ENCODE measurements around the gene DGAT2L6. TPM values are rescaled to one million over a fixed set of nuclear protein-coding genes. Genes with fewer than 3 reads are reported as not detected.

Gene DGAT2L6
- total RNA-seq, 1 experiment from 2014 or later = not detected

DNA sequence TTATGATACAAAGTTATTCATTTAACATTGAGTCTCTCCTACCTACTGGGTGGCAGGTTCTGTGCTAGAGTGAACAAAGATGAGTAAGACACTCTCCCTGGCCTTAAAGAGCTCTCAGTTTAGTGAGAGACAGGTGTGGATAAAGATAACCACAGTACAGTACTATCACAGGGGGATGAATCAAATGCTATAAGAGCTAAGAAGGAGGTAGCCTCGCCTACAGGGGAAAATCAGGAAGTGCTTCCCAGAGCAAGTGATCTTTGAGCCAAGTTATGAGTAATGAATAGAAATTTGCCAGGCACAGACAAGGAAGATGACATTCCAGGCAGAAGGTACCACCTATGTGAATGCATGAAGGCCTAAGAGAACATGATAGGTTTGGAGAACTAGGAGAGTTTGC, 47.5 kb upstream of the DGAT2L6 start (continued):
- TF ChIP-seq ATF1 (CRISPR knock-in tag; IDR thresholded peaks at IDR 0.05) (no peak), IRF2 (CRISPR knock-in tag; IDR thresholded peaks at IDR 0.05; ENCODE audit: borderline replicate concordance, low read depth) (no peak), ZBTB21 (CRISPR knock-in tag; IDR thresholded peaks at IDR 0.05; ENCODE audit: borderline replicate concordance) (no peak), ZNF219 (CRISPR knock-in tag; IDR thresholded peaks at IDR 0.05; ENCODE audit: borderline replicate concordance) (no peak)
- TF ChIP-seq, protein P1, sequence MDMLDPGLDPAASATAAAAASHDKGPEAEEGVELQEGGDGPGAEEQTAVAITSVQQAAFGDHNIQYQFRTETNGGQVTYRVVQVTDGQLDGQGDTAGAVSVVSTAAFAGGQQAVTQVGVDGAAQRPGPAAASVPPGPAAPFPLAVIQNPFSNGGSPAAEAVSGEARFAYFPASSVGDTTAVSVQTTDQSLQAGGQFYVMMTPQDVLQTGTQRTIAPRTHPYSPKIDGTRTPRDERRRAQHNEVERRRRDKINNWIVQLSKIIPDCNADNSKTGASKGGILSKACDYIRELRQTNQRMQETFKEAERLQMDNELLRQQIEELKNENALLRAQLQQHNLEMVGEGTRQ (CRISPR knock-in tag; IDR thresholded peaks at IDR 0.05) = no peak
- TF ChIP-seq, protein P2, sequence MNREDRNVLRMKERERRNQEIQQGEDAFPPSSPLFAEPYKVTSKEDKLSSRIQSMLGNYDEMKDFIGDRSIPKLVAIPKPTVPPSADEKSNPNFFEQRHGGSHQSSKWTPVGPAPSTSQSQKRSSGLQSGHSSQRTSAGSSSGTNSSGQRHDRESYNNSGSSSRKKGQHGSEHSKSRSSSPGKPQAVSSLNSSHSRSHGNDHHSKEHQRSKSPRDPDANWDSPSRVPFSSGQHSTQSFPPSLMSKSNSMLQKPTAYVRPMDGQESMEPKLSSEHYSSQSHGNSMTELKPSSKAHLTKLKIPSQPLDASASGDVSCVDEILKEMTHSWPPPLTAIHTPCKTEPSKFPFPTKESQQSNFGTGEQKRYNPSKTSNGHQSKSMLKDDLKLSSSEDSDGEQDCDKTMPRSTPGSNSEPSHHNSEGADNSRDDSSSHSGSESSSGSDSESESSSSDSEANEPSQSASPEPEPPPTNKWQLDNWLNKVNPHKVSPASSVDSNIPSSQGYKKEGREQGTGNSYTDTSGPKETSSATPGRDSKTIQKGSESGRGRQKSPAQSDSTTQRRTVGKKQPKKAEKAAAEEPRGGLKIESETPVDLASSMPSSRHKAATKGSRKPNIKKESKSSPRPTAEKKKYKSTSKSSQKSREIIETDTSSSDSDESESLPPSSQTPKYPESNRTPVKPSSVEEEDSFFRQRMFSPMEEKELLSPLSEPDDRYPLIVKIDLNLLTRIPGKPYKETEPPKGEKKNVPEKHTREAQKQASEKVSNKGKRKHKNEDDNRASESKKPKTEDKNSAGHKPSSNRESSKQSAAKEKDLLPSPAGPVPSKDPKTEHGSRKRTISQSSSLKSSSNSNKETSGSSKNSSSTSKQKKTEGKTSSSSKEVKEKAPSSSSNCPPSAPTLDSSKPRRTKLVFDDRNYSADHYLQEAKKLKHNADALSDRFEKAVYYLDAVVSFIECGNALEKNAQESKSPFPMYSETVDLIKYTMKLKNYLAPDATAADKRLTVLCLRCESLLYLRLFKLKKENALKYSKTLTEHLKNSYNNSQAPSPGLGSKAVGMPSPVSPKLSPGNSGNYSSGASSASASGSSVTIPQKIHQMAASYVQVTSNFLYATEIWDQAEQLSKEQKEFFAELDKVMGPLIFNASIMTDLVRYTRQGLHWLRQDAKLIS (CRISPR knock-in tag; IDR thresholded peaks at IDR 0.05; ENCODE audit: borderline replicate concordance) = no peak
- TF ChIP-seq, protein P3, sequence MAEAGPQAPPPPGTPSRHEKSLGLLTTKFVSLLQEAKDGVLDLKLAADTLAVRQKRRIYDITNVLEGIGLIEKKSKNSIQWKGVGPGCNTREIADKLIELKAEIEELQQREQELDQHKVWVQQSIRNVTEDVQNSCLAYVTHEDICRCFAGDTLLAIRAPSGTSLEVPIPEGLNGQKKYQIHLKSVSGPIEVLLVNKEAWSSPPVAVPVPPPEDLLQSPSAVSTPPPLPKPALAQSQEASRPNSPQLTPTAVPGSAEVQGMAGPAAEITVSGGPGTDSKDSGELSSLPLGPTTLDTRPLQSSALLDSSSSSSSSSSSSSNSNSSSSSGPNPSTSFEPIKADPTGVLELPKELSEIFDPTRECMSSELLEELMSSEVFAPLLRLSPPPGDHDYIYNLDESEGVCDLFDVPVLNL (CRISPR knock-in tag; IDR thresholded peaks at IDR 0.05; ENCODE audit: borderline replicate concordance, low read depth) = no peak
- TF ChIP-seq, protein P4, sequence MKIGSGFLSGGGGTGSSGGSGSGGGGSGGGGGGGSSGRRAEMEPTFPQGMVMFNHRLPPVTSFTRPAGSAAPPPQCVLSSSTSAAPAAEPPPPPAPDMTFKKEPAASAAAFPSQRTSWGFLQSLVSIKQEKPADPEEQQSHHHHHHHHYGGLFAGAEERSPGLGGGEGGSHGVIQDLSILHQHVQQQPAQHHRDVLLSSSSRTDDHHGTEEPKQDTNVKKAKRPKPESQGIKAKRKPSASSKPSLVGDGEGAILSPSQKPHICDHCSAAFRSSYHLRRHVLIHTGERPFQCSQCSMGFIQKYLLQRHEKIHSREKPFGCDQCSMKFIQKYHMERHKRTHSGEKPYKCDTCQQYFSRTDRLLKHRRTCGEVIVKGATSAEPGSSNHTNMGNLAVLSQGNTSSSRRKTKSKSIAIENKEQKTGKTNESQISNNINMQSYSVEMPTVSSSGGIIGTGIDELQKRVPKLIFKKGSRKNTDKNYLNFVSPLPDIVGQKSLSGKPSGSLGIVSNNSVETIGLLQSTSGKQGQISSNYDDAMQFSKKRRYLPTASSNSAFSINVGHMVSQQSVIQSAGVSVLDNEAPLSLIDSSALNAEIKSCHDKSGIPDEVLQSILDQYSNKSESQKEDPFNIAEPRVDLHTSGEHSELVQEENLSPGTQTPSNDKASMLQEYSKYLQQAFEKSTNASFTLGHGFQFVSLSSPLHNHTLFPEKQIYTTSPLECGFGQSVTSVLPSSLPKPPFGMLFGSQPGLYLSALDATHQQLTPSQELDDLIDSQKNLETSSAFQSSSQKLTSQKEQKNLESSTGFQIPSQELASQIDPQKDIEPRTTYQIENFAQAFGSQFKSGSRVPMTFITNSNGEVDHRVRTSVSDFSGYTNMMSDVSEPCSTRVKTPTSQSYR (CRISPR knock-in tag; IDR thresholded peaks at IDR 0.05) = no peak

DNA sequence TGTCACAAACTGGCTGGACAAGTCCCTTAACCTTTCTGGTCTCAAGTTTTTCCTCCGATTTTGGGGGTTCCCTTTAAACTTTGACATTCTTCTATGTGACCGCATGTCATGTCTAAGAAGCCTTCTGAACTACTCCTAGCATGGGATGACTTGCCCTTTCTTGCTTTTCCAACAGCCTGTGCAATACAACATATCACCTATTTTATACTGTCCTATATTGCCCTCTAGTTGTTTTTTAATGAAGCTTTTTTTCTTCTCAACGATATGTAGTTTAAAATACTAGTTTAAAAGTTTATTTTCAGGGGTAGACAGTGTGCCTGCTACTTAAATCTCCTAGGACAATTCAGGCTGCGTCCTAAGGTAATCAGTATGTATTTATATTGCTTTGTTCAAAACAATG, 45.1 kb upstream of the DGAT2L6 start:
- no peaks in the 10 kb centered on the region for H3K9me3 Mint-ChIP-seq
- no peak for ATAC-seq
- POLR2A ChIA-PET = no interaction called here
- peaks cover 14% of the 10 kb centered on the region for H3K36me3 Mint-ChIP-seq
- H3K27me3 Mint-ChIP-seq (ENCODE audit: low read depth) = no peaks in the 10 kb centered on the region
- CTCF ChIA-PET = interaction anchor here (0.9 to 1.9 kb wide), 3 partner anchors 16 to 629 kb away, joined by 3 to 6 read pairs (median 5); partner anchors contain the start of gene NALF2
- peak overlapping the region; percentile 18; the same call in 1 of the 2 replicates for H3K4me3 Mint-ChIP-seq
- peaks cover 42% of the 10 kb centered on the region for H3K4me1 Mint-ChIP-seq
- DNase-seq (ENCODE audit: low spot score) = no peak
- no peak overlapping the region for H3K27ac Mint-ChIP-seq
- TF ChIP-seq FOXK1 (CRISPR knock-in tag; IDR thresholded peaks at IDR 0.05) (no peak), ESRRA (CRISPR knock-in tag; IDR thresholded peaks at IDR 0.05; ENCODE audit: borderline replicate concordance) (no peak), MYBL2 (CRISPR knock-in tag; IDR thresholded peaks at IDR 0.05) (no peak), NR2C2 (CRISPR knock-in tag; IDR thresholded peaks at IDR 0.05) (no peak)
- TF ChIP-seq, protein P5, sequence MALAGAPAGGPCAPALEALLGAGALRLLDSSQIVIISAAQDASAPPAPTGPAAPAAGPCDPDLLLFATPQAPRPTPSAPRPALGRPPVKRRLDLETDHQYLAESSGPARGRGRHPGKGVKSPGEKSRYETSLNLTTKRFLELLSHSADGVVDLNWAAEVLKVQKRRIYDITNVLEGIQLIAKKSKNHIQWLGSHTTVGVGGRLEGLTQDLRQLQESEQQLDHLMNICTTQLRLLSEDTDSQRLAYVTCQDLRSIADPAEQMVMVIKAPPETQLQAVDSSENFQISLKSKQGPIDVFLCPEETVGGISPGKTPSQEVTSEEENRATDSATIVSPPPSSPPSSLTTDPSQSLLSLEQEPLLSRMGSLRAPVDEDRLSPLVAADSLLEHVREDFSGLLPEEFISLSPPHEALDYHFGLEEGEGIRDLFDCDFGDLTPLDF (CRISPR knock-in tag; IDR thresholded peaks at IDR 0.05) = no peak
- TF ChIP-seq, protein P6, sequence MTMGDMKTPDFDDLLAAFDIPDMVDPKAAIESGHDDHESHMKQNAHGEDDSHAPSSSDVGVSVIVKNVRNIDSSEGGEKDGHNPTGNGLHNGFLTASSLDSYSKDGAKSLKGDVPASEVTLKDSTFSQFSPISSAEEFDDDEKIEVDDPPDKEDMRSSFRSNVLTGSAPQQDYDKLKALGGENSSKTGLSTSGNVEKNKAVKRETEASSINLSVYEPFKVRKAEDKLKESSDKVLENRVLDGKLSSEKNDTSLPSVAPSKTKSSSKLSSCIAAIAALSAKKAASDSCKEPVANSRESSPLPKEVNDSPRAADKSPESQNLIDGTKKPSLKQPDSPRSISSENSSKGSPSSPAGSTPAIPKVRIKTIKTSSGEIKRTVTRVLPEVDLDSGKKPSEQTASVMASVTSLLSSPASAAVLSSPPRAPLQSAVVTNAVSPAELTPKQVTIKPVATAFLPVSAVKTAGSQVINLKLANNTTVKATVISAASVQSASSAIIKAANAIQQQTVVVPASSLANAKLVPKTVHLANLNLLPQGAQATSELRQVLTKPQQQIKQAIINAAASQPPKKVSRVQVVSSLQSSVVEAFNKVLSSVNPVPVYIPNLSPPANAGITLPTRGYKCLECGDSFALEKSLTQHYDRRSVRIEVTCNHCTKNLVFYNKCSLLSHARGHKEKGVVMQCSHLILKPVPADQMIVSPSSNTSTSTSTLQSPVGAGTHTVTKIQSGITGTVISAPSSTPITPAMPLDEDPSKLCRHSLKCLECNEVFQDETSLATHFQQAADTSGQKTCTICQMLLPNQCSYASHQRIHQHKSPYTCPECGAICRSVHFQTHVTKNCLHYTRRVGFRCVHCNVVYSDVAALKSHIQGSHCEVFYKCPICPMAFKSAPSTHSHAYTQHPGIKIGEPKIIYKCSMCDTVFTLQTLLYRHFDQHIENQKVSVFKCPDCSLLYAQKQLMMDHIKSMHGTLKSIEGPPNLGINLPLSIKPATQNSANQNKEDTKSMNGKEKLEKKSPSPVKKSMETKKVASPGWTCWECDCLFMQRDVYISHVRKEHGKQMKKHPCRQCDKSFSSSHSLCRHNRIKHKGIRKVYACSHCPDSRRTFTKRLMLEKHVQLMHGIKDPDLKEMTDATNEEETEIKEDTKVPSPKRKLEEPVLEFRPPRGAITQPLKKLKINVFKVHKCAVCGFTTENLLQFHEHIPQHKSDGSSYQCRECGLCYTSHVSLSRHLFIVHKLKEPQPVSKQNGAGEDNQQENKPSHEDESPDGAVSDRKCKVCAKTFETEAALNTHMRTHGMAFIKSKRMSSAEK (CRISPR knock-in tag; IDR thresholded peaks at IDR 0.05; ENCODE audit: borderline replicate concordance) = no peak
- TF ChIP-seq, protein P7, sequence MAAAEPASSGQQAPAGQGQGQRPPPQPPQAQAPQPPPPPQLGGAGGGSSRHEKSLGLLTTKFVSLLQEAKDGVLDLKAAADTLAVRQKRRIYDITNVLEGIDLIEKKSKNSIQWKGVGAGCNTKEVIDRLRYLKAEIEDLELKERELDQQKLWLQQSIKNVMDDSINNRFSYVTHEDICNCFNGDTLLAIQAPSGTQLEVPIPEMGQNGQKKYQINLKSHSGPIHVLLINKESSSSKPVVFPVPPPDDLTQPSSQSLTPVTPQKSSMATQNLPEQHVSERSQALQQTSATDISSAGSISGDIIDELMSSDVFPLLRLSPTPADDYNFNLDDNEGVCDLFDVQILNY (CRISPR knock-in tag; IDR thresholded peaks at IDR 0.05) = no peak

All from WTC11 (cell line).